HL-60 (cell line): ENCODE measurements around the gene TULP4.

Experiments
- GABPA ChIP-seq: IDR thresholded peaks from 2 replicates; pipeline ENCODE4 v1.6.1; 2012; ENCODE audit warnings: low read depth
- POLR2AphosphoS5 ChIP-seq: IDR thresholded peaks from 2 replicates; pipeline ENCODE4 v1.6.1; 2012; ENCODE audit warnings: low read depth
- SPI1 ChIP-seq: IDR thresholded peaks from 2 replicates; pipeline ENCODE4 v1.6.1; 2012; ENCODE audit warnings: low read depth, mild to moderate bottlenecking, borderline replicate concordance
- TF ChIP-seq, protein P1 (sequence below): IDR thresholded peaks from one replicate; pipeline ENCODE4 v1.5.1; 2011; ENCODE audit warnings: low read length, control low read depth, inconsistent platforms; ENCODE audit not compliant: insufficient read depth
- TF ChIP-seq, protein P2 (sequence below): IDR thresholded peaks from 2 replicates; pipeline ENCODE4 v1.6.1; 2012; ENCODE audit warnings: low read depth; ENCODE audit not compliant: insufficient replicate concordance

DNA sequence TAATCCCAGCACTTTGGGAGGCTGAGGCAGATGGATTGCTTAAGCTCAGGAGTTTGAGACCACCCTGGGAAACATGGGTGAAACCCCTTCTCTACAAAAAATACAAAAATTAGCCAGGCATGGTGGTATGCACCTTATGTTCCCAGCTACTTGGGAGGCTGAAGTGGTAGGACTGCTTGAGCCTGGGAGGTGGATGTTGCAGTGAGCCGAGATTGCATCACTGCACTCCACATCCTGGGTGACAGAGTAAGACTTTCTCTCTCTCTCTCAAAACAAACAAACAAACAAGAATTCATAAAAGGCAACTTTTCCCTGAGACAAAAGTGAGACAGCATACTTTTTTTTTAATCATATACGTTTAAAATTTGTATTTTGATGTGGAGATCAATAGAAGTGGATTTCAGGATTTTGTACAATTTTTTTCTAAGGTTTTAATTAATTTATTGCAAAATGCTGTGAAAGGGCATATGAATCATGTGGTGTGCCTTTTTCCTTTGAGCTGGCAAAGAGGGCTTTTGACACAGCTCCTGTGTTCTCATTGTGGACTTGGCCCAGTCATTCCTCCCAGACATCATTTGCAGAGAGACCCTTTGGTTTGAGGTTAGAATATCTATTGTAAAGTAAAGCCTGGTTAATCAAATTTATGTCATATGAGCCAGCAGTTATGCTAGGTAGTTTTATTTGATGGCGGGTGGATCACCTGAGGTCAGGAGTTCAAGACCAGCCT, 77.1 kb downstream of the TULP4 start:
- TF ChIP-seq, protein P1, sequence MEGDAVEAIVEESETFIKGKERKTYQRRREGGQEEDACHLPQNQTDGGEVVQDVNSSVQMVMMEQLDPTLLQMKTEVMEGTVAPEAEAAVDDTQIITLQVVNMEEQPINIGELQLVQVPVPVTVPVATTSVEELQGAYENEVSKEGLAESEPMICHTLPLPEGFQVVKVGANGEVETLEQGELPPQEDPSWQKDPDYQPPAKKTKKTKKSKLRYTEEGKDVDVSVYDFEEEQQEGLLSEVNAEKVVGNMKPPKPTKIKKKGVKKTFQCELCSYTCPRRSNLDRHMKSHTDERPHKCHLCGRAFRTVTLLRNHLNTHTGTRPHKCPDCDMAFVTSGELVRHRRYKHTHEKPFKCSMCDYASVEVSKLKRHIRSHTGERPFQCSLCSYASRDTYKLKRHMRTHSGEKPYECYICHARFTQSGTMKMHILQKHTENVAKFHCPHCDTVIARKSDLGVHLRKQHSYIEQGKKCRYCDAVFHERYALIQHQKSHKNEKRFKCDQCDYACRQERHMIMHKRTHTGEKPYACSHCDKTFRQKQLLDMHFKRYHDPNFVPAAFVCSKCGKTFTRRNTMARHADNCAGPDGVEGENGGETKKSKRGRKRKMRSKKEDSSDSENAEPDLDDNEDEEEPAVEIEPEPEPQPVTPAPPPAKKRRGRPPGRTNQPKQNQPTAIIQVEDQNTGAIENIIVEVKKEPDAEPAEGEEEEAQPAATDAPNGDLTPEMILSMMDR, result no peak
- TF ChIP-seq POLR2AphosphoS5, result no peak
- TF ChIP-seq SPI1, result no peak
- TF ChIP-seq, protein P2, sequence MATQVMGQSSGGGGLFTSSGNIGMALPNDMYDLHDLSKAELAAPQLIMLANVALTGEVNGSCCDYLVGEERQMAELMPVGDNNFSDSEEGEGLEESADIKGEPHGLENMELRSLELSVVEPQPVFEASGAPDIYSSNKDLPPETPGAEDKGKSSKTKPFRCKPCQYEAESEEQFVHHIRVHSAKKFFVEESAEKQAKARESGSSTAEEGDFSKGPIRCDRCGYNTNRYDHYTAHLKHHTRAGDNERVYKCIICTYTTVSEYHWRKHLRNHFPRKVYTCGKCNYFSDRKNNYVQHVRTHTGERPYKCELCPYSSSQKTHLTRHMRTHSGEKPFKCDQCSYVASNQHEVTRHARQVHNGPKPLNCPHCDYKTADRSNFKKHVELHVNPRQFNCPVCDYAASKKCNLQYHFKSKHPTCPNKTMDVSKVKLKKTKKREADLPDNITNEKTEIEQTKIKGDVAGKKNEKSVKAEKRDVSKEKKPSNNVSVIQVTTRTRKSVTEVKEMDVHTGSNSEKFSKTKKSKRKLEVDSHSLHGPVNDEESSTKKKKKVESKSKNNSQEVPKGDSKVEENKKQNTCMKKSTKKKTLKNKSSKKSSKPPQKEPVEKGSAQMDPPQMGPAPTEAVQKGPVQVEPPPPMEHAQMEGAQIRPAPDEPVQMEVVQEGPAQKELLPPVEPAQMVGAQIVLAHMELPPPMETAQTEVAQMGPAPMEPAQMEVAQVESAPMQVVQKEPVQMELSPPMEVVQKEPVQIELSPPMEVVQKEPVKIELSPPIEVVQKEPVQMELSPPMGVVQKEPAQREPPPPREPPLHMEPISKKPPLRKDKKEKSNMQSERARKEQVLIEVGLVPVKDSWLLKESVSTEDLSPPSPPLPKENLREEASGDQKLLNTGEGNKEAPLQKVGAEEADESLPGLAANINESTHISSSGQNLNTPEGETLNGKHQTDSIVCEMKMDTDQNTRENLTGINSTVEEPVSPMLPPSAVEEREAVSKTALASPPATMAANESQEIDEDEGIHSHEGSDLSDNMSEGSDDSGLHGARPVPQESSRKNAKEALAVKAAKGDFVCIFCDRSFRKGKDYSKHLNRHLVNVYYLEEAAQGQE, result no peak
- no peak for TF ChIP-seq GABPA
